HUES6 (cell line): ENCODE results near the gene ADAT3.
"Not testable (repeated sequence)": the region's sequence is repeated elsewhere in the genome, so short reads cannot be mapped to it uniquely, and the experiment has no call there.

Source experiments
- H3K27ac ChIP-seq: 2 replicates; pipeline ENCODE4 v1.7.0; 2013; ENCODE audit warnings: low read depth, mild to moderate bottlenecking, low read length, inconsistent platforms
- H3K27me3 ChIP-seq: 2 replicates; pipeline ENCODE4 v1.6.1; 2013; ENCODE audit warnings: low read length; ENCODE audit not compliant: control insufficient read depth, insufficient read depth
- H3K36me3 ChIP-seq: 2 replicates; pipeline ENCODE4 v1.6.1; 2013; ENCODE audit warnings: low read length; ENCODE audit not compliant: control insufficient read depth, insufficient read depth
- H3K4me1 ChIP-seq: 2 replicates; pipeline ENCODE4 v1.6.1; 2013; ENCODE audit warnings: low read length; ENCODE audit not compliant: control insufficient read depth, insufficient read depth
- H3K4me3 ChIP-seq: 2 replicates; pipeline ENCODE4 v1.5.1; 2013; ENCODE audit warnings: low read depth, low read length
- H3K9ac ChIP-seq: one replicate; pipeline ENCODE4 v1.6.1; 2013; ENCODE audit warnings: mild to moderate bottlenecking, low read length
- H3K9me3 ChIP-seq: 2 replicates; pipeline ENCODE4 v1.6.1; 2013; ENCODE audit warnings: low read depth, low read length; ENCODE audit not compliant: control insufficient read depth, insufficient read depth

The ADAT3 gene

GRCh38 chr19:1886360-1886759 is 18.8 kb upstream of the ADAT3 start:
- H3K36me3 ChIP-seq, H3K9ac ChIP-seq, H3K9me3 ChIP-seq, H3K27me3 ChIP-seq, H3K4me3 ChIP-seq, H3K27ac ChIP-seq: not testable (repeated sequence)
- peaks cover 34% of the 10 kb centered on the region for H3K4me1 ChIP-seq

DNA sequence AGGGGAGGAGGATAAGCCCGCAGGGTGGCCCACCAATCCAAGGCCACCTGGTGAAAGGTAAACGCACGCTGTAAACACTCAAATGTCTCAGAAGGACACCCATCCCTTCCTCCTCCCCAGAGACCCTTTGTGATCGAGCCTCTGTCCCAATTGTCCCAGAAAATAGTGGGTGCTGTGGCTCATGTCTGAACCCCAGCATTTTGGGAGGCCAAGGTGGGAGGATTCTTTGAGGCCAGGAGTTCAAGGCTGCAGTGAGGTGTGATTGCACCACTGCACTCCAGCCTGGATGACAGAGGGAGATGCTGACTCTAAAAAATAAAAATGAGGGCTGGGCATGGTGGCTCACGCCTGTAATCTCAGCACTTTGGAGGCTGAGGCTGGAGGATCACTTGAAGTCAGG is 16.8 kb upstream of the ADAT3 start:
- Histone ChIP-seq H3K36me3 (no peaks in the 10 kb centered on the region), H3K4me3 (no peak overlapping the region), H3K9me3 (no peaks in the 10 kb centered on the region), H3K27me3 (no peaks in the 10 kb centered on the region), H3K4me1 (peaks cover 20% of the 10 kb centered on the region), H3K9ac (no peak overlapping the region), H3K27ac (no peak overlapping the region; the same call in 1 of the 2 replicates)

GRCh38 chr19:1889907-1890306 is 15.3 kb upstream of the ADAT3 start:
- H3K9me3 ChIP-seq, result no peaks in the 10 kb centered on the region
- H3K4me1 ChIP-seq, result peaks cover 12% of the 10 kb centered on the region; the same call in 1 of the 2 replicates
- no peak overlapping the region for H3K27ac ChIP-seq
- no peak overlapping the region for H3K4me3 ChIP-seq
- no peak overlapping the region for H3K9ac ChIP-seq
- H3K36me3 ChIP-seq, result no peaks in the 10 kb centered on the region
- H3K27me3 ChIP-seq, result no peaks in the 10 kb centered on the region

DNA sequence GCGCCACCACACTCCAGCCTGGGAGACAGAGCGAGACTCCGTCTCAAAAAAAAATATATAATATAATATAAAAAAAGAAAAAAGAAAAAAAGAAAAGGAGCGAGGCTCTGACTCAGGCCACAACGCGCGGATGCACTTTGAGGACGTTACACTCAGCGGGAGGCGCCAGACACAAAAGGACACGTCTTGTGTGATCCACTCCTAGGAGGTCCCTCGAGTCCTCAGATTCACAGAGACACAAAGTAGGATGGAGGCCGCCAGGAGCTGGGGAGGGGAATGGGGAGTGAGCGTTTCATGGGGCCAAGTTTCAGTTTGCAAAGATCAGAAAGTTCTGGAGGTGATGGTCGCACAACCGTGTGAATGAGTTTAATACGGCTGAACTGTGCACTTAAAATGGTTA is 11.4 kb upstream of the ADAT3 start:
- Histone ChIP-seq H3K36me3 (no peaks in the 10 kb centered on the region), H3K27ac (no peak overlapping the region), H3K4me3 (no peak overlapping the region), H3K9me3 (no peaks in the 10 kb centered on the region), H3K9ac (no peak overlapping the region), H3K4me1 (peaks cover 2% of the 10 kb centered on the region; the same call in 1 of the 2 replicates), H3K27me3 (no peaks in the 10 kb centered on the region)

DNA sequence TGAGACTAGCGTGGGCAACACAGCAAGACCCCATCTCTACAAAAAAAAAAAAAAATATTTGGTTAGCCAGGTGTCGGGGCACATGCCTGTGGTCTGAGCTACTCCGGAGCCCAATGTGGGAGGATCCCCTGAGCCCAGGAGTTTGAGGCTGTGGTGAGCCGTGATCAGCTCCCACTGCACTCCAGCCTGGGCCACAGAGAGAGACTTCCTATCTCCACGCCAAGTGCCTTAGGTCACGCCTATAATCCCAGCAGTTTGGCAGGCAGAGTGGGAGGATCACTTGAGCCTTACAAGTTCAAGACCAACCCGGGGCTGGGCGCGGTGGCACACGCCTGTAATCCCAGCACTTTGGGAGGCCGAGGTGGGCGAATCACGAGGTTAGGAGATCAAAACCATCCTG is 8.7 kb upstream of the ADAT3 start:
- no peak overlapping the region for H3K9ac ChIP-seq
- H3K36me3 ChIP-seq, result no peaks in the 10 kb centered on the region
- H3K4me1 ChIP-seq, result peaks cover 2% of the 10 kb centered on the region; the same call in 1 of the 2 replicates
- no peaks in the 10 kb centered on the region for H3K27me3 ChIP-seq
- no peaks in the 10 kb centered on the region for H3K9me3 ChIP-seq
- no peak overlapping the region for H3K27ac ChIP-seq
- H3K4me3 ChIP-seq, result no peak overlapping the region

DNA sequence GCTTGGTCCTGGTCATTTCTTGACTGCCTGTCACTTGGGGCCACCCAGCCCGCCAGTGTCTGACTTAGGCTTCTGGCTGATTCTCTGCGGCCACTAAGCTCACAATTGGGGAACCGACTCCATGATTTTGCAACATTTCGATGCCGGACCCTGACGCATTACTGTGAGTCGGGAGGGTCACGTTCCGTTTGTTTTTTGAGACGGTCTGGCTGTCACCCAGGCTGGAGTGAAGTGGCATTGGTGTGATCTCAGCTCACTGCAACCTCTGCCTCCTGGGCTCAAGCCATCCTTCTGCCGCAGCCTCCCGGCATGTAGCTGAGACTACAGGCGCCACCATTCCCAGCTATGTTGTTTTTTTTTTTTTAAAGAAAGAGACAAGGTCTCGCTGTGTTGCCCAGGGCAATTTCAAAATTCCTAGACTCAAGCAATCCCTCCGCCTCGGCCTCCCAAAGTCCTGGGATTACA is 3.2 kb upstream of the ADAT3 start:
- Histone ChIP-seq H3K9ac (no peak overlapping the region), H3K4me1 (peaks cover 12% of the 10 kb centered on the region; the same call in 1 of the 2 replicates), H3K4me3 (no peak overlapping the region), H3K27me3 (no peaks in the 10 kb centered on the region), H3K9me3 (no peaks in the 10 kb centered on the region), H3K36me3 (0 out of 2 replicates have a peak, but pooled peaks cover 4% of the 10 kb centered on the region), H3K27ac (no peak overlapping the region)

GRCh38 chr19:1902923-1903322 is 2.3 kb upstream of the ADAT3 start:
- Histone ChIP-seq H3K4me1 (peaks cover 16% of the 10 kb centered on the region; the same call in 1 of the 2 replicates), H3K27me3 (no peaks in the 10 kb centered on the region), H3K9ac (no peak overlapping the region), H3K9me3 (no peaks in the 10 kb centered on the region), H3K27ac (no peak overlapping the region), H3K4me3 (no peak overlapping the region), H3K36me3 (0 out of 2 replicates have a peak, but pooled peaks cover 6% of the 10 kb centered on the region)

- Histone ChIP-seq H3K9ac (peak overlapping the region; percentile 86), H3K9me3 (no peaks in the 10 kb centered on the region), H3K36me3 (peaks cover 17% of the 10 kb centered on the region; the same call in 1 of the 2 replicates), H3K4me1 (peaks cover 16% of the 10 kb centered on the region; the same call in 1 of the 2 replicates), H3K27me3 (no peaks in the 10 kb centered on the region), H3K27ac (peak overlapping the region; percentile 74), H3K4me3 (peak overlapping the region; percentile 52)
These were observed 414 bp upstream of the ADAT3 start for GRCh38 chr19:1904860-1905109.

- Histone ChIP-seq H3K36me3 (peaks cover 18% of the 10 kb centered on the region; the same call in 1 of the 2 replicates), H3K9ac (peak overlapping the region; percentile 84), H3K27ac (peak overlapping the region; percentile 18; the same call in 1 of the 2 replicates), H3K4me1 (peaks cover 16% of the 10 kb centered on the region; the same call in 1 of the 2 replicates), H3K27me3 (no peaks in the 10 kb centered on the region), H3K4me3 (peak overlapping the region; percentile 62), H3K9me3 (no peaks in the 10 kb centered on the region)
These were observed 720 bp downstream of the ADAT3 start for GRCh38 chr19:1905863-1906375.

GRCh38 chr19:1906985-1907562 is 1.9 kb downstream of the ADAT3 start:
- Histone ChIP-seq H3K9ac (peak overlapping the region; percentile 23), H3K27ac (0 out of 2 replicates have a peak overlapping the region, but pooled peaks have one; percentile 2), H3K27me3 (no peaks in the 10 kb centered on the region), H3K36me3 (peaks cover 21% of the 10 kb centered on the region; the same call in 1 of the 2 replicates), H3K4me1 (peaks cover 16% of the 10 kb centered on the region; the same call in 1 of the 2 replicates), H3K4me3 (no peak overlapping the region), H3K9me3 (no peaks in the 10 kb centered on the region)

DNA sequence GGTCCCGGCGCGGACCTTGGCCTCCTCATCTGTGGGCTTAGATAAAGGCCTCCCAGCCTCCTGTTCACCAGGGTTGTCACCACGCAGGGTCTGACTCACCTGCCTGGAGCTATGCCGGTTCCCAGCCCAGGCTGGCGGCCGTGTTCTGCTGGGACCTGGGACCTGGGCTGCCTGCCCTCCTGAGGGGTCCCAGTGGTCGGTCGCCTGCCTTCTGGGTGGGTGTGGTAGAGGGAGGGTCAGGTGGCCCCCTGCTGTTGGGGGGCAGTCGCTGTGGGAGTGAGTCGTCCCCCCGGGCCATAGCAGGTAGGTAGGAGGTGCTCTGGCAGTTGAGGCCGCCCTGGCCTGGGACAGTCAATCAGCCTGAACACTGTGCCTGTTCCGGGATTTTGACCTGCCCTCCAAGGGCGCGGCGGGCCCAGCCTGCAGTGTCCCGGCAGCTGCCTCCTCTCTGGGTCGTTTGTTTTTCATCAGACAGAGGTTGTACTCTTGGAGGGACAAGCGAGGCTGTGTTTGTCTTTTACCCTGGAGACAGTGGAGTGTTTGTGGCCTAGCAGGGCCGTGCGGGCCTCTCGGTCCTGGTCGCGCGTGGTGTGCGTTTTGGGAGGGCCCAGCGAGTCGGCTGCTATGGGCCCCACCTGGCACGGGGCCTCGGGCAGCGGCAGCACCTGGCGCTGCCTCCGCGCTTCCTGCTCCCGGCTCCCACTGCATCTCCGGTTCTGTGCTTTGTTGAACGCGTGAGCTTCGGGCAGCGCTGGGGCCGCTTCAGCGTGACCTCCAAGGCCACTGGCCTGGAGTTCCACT is 2.6 kb downstream of the ADAT3 start:
- no peak overlapping the region; the same call in 1 of the 2 replicates for H3K4me3 ChIP-seq
- H3K27me3 ChIP-seq, result no peaks in the 10 kb centered on the region
- peaks cover 24% of the 10 kb centered on the region for H3K36me3 ChIP-seq
- H3K4me1 ChIP-seq, result peaks cover 16% of the 10 kb centered on the region; the same call in 1 of the 2 replicates
- H3K9me3 ChIP-seq, result no peaks in the 10 kb centered on the region
- peak overlapping the region; percentile 2; the same call in 1 of the 2 replicates for H3K27ac ChIP-seq
- H3K9ac ChIP-seq, result peak overlapping the region; percentile 26
